T1000 (cell line): ENCODE measurements around the gene ALG1.

Experiments used
- DNase-seq: peaks from one replicate; lab custom pipeline; 2025; ENCODE audit warnings: mixed read lengths; lab: John Stamatoyannopoulos, UW

ALG1 gene

DNA sequence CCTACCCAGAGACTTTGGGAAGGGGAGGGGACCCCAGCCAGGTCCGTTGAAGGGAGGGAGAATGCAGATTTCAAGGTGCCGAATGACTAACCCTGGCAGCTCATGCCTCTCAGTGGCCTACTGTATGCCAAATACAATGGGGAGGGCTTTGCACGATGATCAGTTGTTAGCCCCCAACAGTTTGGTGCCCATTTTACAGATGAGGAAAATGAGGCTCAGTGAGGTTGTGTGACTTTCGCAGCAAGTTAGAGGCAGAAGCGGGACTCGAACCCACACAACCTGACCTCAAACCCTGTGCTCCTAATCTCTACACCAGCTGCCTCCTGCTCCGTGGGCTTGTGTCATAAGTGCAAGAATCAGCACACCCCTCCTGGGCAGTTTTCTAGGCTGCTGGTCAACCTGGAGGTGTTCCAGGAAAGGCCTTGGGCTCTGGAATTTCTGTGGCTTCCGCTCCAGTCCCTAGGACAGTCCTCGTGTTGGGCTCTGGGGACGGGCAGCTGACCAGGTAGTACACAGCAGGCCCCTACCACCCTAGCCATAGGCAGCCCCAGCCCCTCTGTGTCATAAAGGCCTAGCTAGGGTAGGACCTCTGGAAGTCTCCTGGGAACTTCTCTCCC lies 26.0 kb upstream of the ALG1 start:
- DNase-seq = no peak

GRCh38 chr16:5046914-5047313 lies 24.7 kb upstream of the ALG1 start:
- no peak for DNase-seq

DNA sequence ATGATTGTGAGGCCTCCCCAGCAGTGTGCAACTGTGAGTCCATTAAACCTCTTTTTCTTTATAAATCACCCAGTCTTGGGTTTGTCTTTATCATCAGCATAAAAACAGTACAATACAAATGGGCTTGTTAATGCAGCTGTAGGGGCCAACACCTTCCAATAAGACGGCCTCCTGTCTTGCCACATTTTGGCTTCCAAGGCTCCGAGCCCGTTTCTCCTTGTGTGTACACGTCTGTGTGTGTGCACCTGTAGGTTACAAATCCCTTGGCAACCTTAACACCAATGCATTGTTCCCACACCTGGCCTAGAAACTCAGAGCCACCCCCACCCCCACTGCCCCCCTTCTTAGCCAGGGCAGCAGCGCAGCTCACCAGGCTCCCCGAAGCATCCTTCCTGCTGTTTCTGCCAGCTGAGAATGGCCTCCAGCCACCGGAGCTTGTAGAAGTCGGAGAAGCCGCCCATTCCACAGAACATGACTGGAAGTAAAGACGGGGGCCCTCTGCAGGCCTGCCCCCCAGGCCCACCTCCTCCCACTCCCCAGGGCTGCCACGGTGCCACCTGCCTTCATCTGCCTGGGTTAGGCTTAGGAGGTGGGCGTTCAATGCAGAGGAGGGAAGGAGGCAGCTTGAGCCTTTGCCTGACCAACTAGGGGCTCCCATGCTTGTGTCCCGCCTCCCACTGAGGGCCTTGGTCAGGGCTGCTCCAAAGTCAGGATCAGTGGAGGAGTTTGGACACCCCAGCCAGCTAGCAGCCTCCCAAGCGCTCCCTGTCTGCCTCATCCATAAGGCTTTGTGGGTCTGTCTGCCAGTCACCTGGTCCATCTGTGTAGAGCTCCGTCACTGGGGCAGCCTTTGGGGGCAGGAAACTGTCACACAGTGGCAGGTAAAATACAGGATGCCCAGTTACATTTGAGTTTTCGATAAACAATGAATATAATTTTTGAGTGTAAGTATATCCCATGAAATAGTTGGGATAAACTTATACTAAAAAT lies 16.5 kb upstream of the ALG1 start:
- no peak for DNase-seq

DNA sequence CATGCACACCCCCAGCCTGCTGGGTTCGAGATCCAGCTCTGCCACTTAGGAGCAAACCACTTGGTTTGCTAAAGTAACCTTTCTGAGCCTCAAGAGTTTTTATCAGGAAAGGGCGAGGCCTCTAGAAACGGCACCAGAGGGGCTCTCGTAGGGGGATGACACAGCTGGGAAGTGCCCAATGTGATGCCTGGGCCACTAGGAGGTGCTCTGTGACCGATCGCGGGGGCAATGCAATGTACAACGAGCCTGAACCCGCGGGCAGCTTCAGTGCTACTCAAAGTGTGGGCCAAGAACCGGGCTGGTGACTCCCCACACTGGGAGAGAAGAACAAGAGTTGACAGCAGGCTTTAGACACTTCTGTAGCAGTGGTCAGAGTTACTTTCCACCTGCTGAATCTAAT lies 15.3 kb upstream of the ALG1 start:
- no peak for DNase-seq

DNA sequence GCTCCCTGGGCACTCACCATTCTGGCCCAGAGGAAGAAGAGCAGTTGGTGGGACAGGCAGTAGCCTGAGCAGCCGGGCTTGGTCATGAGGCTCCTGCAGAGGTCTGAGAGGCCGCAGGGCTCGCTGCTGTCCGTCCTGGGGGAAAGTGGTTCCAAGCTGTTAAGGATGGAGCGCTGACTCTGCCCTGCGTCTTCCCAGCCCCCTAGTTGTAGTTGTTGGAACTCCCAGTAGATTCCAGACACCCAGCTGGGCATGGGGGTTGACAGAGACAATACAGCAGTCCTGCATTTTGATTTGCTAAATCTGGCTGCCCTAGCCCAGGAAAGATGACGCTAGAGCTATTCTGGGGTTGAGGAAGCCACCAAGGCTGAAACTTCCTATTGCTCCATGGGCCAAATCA lies 13.2 kb upstream of the ALG1 start:
- DNase-seq = no peak

- DNase-seq = no peak
Measured at GRCh38 chr16:5059386-5060072, 12.1 kb upstream of the ALG1 start.

- DNase-seq = no peak
Measured at GRCh38 chr16:5060073-5060641, 11.5 kb upstream of the ALG1 start.

- DNase-seq = no peak
Measured at GRCh38 chr16:5062051-5062450, 9.6 kb upstream of the ALG1 start.

DNA sequence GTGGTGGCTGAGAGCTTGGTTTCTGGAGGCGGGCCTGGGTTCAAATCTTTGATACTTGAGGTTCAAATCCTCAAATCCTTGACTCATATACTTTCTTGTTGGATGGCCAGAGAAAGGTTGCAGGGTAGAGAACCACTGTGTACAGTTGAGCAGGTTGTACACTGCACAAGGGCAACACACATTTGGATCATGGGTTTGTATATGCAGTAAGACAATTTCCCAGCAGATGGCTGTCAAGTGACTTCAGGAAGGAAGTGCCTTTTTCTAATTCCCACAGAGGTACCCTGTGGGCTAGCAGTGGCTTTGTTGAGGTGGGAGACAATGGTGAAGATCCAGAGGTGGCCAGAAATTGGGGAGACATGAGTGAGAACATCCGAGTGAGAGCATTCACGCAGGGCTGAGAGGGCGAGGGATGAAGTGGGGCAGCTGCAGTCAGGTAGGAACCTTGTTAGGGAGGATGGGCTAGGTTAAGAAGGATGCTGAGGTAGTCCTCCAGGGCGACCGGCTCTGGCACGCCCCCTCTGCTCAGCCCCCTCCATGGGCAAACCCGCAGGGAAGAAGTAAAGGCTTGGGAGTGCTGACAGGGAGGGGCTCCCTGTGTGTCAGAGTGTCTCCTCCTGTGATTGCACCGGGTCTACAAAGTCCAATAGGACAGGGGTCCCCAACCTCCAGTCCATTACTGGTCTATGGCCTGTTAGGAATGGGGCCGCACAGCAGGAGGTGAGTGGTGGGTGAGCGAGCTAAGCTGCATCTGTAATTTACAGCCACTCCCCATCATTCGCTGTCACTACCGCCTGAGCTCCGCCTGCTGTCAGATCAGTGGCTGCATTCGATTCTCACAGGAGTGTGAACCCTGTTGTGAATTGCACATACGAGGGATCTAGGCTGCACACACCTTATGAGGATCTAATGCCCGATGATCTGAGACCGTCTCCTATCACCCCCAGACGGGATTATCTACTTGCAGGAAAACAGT lies 8.6 kb upstream of the ALG1 start:
- DNase-seq = no peak

DNA sequence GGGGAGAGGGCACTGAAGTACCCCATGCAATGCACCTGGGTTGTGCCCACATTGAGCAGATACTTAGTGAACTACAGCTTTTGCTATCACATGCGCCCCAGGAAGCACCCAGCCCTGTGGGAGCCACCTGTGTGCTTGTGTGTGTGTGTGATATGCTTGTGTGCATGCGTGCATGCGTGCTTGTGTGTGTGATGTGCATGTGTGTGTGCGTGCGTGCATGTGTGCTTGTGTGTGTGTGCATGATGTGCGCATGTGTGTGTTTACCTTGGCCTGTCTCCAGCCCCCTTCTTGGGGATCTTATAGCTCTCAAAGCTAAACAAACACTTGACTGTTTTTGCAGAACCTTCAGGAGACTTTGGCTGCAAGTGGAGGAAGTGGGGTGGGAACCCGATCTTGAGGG lies 6.7 kb upstream of the ALG1 start:
- DNase-seq = no peak

GRCh38 chr16:5065326-5065725 lies 6.3 kb upstream of the ALG1 start:
- DNase-seq = no peak

DNA sequence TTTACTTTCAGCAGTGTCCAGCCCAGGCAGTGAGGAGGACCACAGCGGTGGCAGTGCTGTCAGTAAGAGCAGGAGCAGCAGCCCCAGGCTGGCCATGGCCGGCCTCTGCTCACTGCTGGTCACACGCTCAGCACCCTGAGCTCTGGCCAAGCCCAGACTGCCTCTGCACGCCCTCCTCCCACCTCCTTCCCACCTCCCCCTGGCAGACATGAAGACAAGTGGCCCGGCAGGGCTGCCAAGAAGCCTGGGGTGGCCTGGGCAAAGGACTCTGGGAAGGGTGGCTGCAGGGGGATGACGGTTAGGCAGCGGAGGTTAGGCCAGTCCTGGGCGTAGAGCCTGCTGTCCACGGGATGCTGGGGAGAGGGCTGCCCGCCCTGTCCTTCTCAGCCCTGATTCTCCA lies 5.8 kb upstream of the ALG1 start, which contains the start of gene C16orf89:
C16orf89 (minus strand) TSS at position 144 of the 400 bp plus-strand sequence; CDS start at position 96, 48 bp downstream.
- DNase-seq = no peak

DNA sequence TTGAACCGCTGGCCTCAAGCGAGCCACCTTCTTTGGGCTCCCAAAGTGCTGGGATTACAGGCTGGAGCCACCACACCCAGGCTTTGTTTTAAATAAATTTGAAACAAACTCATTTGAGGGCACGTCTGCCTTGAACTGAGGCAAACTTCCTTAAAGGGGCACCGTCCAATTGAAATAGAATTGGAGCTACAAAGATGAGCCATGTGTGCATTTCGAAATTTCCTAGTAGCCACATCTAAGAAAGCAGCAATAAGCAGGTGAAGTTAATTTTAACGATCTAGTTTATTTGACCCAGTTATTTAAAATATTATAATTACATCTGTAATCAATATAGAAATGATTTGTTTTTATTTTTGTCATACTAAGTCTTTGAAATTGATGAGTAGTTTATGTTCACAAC lies 5.1 kb upstream of the ALG1 start:
- no peak for DNase-seq

GRCh38 chr16:5069048-5069447 lies 2.6 kb upstream of the ALG1 start:
- DNase-seq = no peak

GRCh38 chr16:5069854-5070253 lies 1.8 kb upstream of the ALG1 start:
- no peak for DNase-seq

GRCh38 chr16:5070431-5071186 lies 1.0 kb upstream of the ALG1 start:
- DNase-seq = no peak

GRCh38 chr16:5071341-5071680 lies 332 bp upstream of the ALG1 start:
- DNase-seq = no peak

GRCh38 chr16:5072334-5073278 lies 963 bp downstream of the ALG1 start:
- no peak for DNase-seq

DNA sequence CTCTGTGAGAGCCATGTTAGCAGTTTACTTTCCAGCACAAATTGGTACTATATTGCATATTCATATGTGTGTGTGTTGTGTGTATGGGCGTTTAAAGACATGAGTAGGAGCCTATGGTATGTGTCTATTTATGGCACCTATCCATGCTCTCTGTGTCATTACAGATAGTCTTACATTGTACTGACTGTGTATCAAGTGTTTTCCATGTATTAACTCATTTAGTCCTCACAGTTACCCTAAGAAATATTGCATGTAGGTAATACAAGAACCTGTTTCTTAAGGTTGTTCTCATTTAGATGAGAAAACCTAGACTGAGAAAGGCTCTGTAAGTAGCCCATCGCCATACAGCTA lies 1.6 kb downstream of the ALG1 start:
- no peak for DNase-seq
